Hematopoietic multipotent progenitor cell treated with erythropoietin and hydrocortisone succinate and interleukin-3 and kit ligand, for 17 days (in vitro differentiated cells): ENCODE results near the gene ARFIP2.

Experiments used
- DNase-seq: peaks from one replicate; pipeline ENCODE4 v3.0.0-alpha.2; 2015; ENCODE audit warnings: low spot score

Gene ARFIP2

DNA sequence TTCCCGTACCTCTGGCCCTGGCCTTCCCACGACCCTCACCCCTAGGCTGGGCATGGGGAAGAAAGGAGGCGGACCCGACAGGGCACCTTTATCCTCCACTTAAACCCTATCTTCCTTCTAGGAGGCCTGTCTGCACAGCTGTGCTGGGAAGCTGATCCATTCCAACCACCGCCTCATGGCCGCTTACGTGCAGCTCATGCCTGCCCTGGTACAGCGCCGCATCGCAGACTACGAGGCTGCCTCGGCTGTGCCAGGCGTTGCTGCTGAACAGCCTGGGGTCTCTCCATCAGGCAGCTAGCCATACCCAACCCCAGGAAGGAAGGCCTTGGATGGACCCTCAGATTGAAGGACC, 769 bp upstream of the ARFIP2 start:
- no peak for DNase-seq

- DNase-seq = no peak
These were observed 724 bp downstream of the ARFIP2 start for GRCh38 chr11:6480299-6480914.

DNA sequence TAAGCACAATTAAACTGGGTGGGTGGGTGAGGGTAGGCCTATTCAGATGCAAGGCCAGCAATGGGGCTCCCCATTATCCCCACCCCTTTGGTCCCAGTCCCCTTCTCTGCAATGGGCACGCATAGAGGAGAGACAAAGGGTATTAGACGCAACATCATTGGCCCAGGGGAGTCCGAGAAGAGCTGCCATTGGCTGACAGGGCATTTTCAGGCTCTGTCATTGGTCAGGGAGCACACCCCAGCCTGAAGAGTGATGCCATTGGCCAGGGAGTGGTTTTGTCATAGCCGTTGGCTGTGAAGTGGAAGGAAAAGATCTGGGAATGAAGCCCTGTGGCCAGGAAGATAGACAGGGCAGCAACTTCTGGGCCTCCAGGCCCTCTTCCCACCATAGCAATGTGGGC, 4.6 kb downstream of the ARFIP2 start:
- no peak for DNase-seq

DNA sequence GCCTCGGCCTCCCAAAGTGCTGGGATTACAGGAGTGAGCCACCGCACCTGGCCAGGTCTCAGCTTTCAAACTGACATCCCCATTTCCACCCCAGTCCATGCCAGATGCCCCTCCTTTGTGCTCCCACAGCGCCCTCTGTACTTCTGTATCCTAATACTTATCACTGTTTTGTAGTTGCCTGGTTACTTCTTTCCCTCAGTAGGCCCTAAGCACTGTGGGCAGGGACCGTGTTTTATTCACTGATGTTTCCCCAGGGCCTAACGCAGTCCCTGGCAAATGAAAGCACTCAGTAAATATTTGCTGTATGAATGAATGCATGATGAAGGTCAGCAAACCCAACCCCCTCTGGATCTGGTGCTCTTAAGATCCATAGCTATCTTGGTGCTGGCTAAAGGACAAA, 5.2 kb downstream of the ARFIP2 start:
- no peak for DNase-seq

- no peak for DNase-seq
These were observed 6.2 kb downstream of the ARFIP2 start for GRCh38 chr11:6474806-6475500.

DNA sequence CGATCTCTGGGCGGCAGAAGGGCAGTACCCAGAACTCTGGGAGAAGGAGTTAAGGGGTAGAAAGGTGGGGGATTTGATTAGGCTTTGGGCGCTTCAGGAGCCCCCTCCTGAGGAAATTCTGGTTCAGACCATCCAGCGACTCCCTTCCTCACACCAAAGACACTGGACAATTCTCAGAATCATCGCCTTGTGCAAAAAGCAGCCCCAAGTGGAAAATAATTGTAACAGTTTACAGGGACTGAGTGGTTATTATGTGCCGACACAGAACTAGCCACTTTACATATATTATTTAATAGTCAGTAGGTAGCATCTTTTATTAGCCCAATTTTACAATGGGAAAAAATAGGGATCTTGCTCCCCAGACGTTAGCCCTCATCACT, 6.7 kb downstream of the ARFIP2 start:
- DNase-seq = no peak

- DNase-seq = peak; percentile 73
These were observed 7.4 kb downstream of the ARFIP2 start, which contains the start of gene TRIM3 for GRCh38 chr11:6473451-6474412. TRIM3 (minus strand) TSS chr11:6473941; CDS start chr11:6465695, 8,246 bp downstream.

- no peak for DNase-seq
These were observed 8.2 kb downstream of the ARFIP2 start for GRCh38 chr11:6472934-6473333.

GRCh38 chr11:6469599-6469998, 11.5 kb downstream of the ARFIP2 start:
- no peak for DNase-seq

DNA sequence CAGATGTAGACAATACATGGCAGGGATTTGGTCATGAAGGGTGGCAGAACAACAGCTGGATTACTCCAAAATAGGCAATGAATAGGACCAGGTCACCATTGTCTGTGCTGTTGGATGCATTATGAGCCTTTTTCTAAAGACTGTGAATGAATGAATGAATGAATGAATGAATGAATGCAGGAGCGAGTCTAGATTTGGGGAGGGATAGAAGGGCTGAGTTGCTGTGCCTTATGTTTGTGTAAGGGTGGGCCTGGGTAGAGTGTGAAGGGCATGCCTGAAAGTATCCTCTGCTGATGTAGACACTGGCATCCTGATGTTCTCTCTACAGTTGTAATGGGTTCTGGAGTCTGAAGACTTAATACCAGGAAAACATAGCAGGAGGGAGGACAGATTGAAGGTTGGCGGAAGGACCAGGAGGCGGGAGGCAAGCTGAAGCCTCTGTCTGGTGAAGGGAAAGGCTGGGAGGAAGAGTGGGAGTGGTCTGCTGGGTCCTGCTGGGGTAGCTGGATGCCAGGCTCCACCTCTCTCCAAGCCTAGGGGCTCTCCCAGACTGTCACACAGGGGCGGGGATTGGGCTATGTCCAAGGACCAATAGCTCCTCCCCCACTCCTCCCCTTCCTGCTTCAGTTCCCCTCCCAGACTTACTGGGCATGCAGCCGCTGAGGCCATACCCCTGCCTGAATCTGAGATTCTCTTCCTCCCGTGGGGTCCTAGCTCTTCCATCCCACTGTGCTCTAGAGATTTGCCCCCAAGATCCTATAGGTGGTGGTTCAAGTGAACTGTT, 12.2 kb downstream of the ARFIP2 start:
- DNase-seq = no peak

GRCh38 chr11:6459099-6459450, 22.1 kb downstream of the ARFIP2 start:
- no peak for DNase-seq

DNA sequence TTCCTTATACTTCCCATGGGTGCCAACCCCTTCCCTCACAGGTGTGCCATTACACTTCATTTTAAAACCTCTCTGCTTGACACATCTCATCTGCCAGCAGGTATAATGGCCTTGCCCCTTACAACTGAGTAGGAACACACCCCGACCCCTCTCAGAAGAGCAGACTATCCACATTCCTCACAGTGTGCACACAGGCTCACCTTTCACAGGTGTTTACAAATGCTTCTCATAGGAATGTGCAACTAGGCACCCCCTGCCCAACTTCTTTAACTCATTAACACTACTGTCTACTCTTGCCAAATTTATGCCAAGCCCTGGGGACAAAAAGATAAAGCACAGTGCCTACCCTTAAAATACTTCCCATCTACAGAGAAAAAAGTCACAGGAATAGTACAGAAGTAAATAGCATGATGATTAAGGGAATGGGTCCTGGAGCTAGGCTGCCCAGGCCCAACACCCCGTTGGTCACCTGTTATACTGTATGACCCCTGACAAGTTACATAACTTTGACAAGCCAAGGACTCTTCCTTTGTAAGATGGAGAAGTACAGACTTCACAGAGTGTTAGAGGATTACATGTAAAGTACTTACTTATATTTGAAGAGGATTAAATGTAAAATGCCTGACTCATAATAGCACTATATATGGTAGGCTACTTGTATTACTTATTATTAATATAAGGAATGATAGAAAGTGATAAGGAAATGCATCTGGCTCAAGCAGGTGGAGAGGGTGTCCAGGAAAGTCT, 22.6 kb downstream of the ARFIP2 start:
- no peak for DNase-seq

GRCh38 chr11:6457581-6458320, 23.4 kb downstream of the ARFIP2 start:
- DNase-seq = no peak

- DNase-seq = no peak
These were observed 24.6 kb downstream of the ARFIP2 start for GRCh38 chr11:6456361-6457073.

GRCh38 chr11:6455070-6455469, 26.1 kb downstream of the ARFIP2 start:
- no peak for DNase-seq

- DNase-seq = no peak
These were observed 28.0 kb downstream of the ARFIP2 start for GRCh38 chr11:6453152-6453551.

DNA sequence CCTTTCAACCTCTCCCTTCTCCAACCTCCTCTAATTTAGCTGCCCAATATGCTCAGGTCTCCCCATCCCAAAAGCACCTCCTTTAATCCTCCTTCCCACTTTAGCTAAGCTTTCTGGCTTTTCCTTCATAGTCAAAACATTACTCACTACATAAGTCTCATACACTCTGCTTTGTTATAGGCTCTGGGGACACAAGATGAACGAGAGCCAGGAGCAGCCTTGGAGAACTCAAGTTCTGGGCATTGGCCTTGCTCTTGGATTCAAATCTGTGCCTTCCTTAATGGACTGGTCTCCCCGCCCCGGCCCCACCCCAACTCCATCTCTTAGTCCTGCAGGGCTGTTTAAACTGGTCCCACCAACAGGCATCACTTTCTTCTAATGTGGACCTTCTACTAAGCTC, 28.9 kb downstream of the ARFIP2 start:
- DNase-seq = no peak

DNA sequence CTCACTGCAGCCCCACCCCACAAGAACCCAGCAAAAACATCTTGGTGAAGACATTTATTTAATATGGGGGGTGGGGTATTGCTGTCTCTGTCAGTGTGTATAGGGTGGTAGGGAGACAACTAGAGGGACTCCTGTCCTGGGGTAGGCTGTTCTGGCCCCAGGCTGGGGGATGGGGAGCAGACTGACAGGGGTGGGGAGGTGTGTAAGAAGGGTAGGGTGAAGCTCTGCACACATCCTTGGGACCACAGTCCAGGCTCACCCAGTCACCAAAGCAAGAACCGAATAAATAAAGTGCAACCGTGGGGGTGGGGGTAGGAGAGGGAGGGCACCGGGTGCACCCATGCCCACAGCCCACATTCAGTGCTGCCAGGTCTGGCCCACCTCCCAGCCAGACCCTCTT, 32.6 kb downstream of the ARFIP2 start:
- no peak for DNase-seq

GRCh38 chr11:6443269-6444003, 37.7 kb downstream of the ARFIP2 start:
- peak; percentile 60 for DNase-seq
